ENCODE measurements around the gene KPNB1.

KPNB1 gene

DNA sequence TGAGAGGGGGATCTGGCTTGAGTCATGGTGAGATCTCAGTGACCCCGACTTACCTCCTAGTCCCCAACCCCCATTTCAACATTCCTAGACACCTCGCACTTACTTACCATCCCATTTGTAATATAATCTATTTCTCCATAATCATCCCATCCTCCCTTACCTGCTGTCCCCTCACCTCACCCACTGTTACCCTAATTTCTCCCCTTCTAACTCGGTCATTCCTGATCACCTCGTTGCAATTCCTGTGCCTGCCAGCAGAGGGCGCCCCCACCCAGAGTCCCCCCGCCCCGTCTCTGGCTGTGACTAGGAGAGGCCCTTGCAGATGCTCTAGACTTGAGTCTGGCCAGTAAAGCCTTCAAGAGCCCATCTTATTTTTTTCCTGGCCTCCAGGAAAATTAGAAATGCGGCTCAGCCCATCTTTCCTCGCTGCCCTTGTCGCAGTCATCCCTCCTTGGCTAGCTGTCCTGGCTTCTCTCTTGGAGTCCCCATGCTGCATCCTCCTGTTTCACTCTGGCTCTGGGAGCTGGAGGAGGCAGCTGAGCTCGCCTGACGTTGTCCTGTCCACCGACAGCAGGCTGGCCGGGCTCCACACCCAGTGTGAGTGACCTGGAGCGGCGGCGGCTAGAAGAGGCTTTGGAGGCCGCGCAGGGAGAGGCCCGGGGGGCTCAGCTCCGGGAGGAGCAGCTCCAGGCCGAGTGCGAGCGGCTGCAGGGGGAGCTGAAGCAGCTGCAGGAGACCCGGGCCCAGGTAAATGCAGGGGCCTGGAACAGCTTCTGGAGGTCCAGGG is 49.2 kb downstream of the KPNB1 start:
- peak; percentile 50 for DNase-seq

DNA sequence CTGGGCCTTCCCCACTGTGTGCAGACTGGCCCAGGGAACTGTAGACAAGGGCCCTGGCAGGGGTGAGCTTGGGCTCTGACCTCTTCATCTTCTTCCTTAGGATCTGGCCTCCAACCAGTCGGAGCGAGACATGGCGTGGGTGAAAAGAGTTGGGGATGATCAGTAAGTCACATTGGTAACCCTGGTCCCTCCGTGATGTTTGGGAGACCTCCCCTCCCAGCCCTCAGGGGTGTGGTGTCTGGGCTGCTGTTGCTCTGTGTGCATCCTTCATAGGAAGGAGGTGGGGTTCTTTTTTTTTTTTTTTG is 49.8 kb downstream of the KPNB1 start:
- no peak for DNase-seq

DNA sequence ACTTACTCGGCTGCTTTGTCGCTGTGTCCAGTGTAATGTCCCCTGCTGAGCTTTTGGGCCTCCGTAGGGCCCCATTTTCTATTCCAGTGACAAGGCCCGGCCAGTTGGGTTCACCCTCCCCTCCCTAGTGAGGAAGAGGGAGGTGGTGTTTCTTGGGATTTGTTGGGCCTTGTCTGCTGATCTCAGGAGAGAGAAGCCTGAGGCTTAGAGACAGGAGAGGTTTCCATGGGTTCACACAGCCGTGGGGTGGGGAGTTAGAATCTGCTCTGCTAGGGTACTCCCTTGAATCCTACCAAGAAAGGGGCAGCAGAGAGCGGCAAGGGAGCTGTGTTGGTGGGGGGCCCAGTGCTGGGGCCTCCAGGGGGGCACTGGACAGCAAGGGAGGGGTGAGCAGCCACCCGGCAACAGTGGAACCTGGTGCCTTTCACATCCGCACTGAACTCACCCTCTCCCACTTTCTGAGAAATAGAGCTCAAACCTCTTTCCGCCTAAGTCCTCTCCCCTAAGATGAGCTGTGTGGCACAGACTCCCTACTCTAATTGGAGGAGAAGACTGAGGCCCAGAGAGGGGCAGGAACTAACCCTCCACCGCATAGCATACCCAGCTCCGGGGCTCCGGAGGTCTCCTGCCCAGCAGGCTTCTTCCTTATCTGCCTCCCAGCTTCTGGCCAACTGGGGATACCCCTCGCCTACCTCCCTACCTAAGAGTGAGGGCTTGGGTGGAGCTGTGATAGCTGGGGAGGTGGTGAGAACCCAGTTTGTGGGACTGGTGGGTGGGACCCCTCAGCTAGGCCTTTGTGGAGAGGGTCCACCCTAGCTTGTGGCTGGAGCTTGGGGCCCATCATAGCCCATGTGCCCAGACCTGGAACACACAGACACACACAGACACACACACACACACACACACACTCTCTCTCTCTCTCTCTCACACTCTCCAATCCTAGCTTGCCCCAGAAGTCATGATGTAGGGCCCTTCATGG is 51.0 kb downstream of the KPNB1 start:
- no peak for DNase-seq

DNA sequence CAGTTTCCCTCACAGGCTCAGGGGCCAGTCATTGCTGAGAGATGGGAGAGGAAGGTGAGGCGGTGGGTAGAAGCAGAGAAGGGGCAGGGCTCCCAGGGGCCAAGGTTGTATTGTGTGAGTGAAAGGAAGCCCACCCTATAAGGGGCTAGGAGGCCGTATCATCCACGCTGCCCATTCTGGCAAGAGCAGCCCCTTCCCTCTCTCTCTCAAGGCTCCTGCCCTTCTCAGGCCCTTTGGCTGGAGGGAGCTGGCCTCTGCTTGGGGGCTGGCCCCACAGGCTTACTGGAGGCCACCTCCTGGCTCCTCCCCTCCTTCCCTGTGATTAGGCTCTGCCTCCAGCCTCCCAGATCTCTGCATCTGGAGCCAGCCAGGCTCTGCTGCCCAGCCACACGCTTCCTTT is 51.9 kb downstream of the KPNB1 start:
- DNase-seq: no peak

DNA sequence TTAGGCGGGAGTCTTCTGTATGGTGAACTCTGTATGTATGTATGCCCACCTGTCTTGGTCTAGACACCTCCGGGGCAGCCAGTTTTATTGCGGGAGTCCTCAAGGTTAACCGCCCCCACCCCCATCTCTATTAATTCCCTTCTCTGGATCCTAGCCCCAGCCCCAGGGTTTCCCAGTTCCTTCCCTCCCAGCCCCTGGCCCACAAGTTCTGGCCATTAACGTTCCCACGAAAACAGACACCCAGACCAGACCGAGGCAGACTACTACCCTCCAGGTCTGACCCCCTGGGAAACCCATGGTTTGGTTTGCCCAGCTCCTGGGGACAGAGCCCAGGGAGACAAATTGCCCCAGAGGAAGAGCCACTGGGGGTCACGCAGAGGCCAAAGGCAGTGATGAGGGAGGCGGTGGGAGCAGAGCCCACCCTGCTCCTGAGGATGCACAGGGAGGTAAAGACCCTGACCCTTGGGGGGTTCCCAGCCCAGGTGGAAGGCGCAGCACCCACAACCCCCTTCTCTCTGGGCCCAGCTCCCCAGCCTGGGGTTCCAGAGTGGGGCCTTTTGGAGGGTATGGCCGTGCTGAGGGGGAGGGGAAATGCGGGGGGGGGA is 52.8 kb downstream of the KPNB1 start:
- DNase-seq: no peak

DNA sequence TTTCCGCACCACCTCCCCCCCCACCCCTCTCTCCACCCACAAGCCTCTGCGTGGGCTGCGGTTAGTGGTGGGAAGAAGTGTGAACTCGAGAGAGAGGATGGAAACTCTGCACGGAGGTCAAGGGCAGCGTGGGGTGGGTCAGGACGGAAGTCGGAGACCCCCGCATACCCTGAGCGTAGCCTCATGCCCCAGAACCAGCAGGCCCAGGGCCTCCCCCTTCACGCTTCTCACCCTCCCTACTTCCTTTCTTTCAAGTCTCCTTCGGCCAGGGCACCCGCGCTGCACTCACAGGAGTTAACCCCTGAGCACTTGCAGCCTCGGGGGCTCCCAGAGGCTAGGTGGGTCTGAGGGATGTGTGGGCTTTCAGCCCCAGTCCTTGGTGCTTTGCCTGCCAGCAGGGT is 53.5 kb downstream of the KPNB1 start:
- no peak for DNase-seq

DNA sequence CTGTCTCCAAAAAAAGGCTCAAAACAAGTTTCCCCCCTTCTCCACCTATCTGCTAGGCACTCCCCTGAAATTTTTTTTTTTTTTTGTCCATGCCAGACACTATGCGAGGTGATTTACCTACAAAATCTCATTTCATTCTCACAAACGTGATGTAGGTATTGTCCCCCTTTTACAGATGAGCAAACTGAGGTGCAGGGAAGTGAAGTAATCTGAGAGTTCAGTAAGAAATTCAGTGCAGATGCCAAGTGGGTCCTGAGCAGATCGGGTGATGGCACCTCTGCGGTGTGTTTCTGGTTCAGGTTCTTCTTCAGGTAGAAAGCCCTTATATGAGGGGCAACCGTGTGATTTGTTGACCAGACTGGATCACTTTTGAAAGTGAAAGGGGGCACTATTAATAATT is 54.0 kb downstream of the KPNB1 start:
- no peak for DNase-seq

DNA sequence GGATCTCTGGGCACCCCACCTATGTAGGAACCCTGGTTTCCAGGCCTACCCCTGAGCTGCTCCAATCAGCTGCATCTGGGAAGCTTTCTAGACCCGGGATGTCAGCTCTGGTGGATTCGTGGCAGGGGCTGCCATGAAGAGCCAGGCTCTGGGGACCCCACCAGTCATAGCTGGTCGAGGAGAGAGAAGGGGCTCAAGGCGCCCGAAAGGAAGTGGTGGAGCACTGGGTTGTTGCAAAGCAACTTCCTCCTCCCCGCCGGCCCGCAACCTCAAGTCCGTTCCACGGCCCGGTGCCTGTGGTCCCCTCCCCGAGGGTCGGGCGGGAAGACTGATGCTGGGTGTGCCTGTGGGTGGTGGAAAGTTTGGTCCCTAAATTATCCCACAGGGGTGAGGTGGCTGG is 54.4 kb downstream of the KPNB1 start:
- DNase-seq: no peak

DNA sequence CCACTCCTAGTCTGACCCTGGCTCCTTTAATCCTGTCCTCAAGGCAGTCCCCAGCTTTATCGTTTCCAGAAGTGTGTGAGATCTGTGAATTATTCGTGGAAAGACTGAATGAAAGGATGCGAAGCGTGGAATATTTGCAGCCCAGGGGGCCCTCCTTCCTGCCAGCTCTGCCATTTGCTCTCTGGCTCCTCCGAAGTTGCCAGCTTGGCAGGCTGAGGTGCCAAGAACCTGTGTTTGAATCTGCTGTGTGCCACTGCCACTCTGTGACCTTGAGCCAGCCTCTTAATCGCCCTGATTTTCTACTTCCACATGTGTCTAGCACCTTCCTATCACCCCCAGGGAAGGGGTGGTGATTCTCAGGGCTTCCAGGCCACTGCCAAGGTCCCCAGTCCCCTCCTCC is 55.0 kb downstream of the KPNB1 start:
- DNase-seq: no peak

DNA sequence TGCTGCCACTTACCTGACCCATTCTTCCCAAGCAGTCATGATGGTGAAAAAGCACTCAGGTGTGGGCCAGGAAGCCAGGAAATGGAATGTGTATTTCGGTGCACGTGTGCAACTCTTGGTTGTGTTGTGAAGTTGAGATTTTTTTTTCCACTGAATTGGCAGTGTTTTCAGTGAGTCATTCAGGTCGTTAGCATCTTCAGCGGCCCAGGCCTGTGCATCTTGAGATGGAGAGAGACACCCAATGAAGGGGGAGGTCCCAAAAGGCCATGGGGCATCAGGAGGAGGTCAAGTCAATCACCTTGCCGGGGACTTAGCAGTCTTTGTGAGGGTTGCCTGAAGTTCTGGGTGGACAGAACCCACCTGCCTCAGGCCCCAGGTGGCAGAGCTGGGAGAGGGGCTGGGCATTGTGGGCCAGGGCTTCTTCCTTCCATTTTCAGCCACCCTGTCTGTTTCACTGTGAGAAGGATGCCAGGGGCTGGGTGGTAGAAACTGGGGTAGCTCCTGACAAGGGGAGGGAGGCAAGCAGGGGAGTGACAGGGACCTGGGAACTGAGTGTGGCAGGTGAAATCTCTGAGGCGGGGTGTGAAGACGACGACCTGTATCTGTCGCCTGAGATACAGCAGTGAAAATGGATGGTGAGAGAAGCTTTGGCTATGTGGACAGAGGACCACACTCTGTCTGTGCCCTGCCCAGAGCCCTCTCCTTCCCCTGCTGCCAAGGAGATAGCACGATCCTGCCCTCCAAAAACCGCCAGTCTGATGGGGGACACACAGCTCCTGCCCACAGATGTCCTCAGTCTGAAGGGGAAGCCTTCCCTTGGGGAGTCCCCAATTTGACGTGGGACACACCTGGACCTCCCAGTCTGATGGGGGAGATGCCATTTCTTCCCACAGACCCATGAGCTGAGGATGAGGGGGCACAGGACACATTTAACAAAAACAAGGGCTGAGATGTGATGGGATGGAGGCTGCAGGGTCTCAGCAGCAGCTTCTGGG is 56.1 kb downstream of the KPNB1 start:
- no peak for DNase-seq

DNA sequence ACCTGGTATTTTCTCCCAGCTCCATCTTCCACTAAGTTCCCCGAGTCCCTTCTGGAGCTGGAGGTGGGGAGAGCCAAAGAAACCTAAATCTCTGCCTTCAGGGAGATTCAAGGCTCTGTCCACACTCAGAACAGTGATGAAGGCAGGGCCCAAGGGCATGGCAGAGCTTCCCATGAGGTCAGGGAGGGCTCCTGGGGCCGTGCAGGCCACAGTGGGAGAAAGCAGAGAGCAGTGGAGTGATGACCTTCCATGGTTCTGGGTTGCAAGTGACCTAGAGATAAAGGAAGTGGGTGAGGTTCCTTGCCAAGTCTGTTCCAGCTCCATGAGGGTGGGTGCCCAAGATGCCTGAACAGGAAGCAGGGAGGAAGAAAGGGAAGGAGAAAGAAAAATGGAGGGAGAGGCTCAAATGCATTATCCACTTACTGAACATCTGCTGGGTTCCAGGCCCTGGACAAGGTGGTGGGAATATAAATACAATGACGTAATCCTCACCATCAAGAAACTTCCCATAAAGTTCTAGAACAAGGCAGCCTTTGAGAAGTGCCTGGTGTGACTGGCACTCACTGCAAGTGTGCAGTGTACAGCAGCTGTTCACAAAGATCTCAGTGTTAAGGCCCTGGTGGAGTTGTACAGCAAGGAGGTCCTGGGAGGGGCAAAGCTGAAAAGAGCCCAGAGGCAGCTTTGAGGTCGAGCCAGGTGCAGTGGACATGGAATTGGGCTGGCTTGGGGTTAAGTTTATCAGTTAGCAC is 57.5 kb downstream of the KPNB1 start:
- DNase-seq: no peak

DNA sequence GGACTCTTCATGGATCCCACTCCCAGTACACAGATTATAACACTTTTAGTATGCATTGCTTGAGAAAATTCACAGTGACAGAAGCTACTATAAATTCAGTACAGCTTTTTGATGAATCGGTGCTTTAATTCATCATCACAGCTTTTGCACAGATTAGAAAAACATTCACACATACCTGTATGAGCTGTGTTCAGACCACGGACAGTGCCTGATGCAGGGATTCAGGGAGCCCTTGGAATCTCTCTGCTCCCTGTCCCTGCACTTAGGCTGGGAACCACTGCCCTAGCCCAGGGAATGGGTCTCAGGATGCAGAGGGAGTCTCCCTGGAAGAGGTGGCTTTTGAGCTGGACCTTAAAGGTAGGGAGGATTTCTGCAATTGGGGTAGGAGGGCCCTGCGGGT is 58.2 kb downstream of the KPNB1 start:
- no peak for DNase-seq

DNA sequence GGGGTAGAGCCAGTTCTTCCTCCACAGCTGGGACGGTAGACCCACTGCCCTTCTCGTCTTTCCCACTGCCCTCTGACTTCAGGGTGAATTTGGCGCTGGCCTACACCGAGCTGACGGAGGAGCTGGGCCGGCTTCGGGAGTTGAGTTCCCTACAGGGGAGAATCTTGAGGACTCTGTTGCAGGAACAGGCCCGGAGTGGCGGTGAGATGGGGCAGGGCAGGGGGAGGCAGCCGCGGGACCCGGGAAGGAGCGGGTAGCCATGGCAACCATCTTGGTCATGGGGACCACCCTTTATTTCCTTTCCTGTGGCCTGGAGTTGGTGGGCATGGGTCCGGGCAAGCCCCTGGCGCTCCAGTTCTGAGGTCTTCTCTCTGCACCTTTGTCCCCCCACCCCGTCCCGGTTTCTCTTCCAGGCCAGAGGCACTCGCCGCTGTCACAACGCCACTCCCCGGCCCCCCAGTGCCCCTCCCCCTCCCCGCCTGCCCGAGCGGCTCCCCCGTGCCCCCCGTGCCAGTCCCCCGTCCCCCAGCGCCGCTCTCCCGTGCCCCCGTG is 58.7 kb downstream of the KPNB1 start:
- no peak for DNase-seq

DNA sequence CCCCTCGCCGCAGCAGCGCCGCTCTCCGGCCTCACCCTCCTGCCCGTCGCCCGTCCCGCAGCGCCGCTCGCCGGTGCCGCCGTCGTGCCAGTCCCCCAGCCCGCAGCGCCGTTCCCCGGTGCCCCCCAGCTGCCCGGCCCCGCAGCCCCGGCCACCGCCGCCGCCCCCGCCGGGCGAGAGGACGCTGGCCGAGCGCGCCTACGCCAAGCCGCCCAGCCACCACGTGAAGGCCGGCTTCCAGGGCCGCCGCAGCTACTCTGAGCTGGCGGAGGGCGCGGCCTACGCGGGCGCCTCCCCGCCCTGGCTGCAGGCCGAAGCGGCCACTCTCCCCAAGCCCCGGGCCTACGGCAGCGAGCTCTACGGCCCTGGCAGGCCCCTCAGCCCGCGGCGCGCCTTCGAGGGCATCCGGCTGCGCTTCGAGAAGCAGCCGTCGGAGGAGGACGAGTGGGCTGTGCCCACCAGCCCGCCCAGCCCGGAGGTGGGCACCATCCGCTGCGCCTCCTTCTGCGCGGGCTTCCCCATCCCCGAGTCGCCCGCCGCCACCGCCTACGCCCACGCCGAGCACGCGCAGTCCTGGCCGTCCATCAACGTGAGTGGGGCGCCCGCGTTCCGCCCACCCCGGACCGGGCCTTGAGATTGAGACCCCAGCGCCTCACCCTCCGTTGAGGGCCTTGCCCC is 59.3 kb downstream of the KPNB1 start:
- DNase-seq: no peak

DNA sequence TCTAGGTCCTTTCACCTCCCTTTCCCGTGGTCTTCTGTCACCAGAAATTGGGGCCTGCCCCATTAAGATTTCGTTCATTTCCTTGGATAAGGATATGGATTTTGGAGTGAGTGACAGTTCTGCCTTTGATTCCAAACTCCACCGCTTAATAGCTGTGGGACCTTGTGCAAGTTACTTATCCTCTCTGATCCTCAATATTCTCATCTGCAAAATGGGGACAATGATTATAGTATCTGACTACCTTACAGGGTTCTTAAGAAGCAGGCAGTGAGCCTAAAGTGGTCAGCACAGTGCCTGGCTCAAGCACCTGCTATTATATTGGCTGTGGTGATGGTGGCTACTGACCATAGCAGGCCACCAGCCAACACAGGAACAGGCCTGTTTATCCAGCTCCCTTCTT is 59.9 kb downstream of the KPNB1 start:
- DNase-seq: no peak

DNA sequence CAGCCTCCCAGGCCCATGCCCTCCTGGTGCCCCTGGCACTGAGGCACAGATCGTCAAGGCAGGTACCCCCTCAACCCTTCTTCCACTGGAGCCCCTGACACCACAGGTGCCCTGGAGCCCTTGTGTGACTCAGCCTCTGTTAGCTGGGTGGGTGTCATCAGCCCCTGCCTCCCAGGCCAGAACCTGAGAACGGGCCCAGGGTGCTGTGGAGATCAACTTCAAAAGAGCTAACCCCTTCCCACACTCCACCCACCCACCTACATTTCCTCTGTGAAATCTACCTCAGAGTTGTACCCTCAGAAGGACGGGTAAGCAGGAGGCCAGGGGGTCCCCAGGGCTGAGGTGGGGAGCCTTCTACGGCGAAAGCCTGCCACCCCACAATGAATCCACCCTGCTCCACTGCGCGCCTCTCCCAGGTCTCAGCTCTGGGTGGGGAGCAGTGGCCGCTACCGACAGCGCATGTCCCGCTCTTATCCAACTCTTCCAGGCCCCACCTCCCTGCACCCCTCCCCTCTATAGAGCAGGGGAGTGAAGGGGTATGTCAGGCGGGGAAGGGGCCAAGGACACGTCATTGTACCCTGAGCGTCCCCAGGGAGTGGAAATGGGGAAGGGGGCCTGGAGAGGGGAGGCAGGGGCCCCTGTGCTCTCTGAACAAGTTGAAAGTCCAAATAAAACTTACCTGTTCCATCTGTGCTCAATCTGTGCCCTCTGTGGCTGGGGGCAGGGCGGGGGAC is 61.8 kb downstream of the KPNB1 start:
- no peak for DNase-seq

DNA sequence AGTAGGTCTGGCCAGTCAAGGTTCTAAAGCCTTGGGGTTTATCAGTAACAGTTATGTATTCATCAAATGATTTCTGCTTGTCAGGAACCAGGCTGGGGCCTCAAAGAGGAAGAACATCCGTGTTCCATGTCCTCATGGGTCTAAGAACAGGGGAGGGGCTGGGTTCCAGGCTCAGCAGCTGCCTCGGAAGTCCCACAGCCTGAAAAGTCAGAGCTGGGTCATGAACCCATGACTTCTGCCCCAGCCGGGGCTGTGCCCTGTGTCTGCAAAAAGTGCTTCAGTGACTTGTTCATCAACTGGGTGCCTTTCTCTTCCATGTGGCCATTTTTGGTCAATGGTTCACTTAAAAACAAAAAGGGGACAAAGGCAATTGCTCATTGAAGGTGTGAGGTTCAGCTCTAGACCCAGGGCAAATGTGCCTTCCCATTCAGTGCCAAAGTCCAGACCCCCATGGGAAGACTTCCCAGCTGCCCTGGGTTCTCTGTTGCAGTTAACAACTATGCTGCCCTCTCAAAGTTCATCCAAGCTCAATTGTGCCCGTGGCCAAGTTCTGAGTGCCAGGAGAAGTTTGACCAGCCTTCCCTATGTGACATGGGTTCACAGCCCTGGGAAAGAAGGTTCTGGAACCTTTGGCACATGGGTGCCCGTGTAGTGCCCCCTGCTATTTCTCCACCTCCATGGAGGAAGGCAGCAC is 62.8 kb downstream of the KPNB1 start:
- no peak for DNase-seq

DNA sequence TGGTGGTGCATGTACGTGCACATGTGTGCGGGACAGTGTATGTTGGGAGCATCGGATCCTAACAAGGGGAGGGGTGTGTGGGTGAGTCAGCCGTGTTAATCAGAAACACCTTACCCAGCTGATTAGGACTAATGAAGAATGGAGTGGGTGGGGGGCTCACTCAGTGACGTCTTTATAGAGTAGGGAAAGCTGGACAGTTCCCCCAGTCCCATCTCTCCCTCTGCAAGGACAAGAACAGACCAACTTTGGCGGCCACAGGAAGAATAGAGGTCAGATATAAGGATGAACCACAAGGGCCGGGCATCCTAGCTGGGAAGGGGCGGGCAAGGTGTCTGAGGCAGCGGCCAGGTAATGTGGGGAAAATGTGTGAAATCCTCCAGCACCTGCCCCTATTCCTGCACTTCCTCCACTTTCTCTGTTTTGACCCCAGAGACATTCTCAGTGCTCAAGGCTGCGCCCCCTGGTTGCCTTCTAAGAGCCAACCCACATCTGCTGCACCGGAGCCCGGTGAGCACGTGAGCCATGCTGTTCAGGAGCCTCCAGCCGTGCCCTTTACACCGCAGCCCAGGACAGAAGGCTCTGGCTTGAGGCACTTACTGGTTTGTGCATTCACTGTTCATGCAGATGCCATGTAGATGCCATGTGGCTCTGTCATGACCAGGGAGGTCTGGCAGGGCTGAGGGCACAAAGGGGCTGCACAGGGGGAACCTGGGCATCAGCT is 64.4 kb downstream of the KPNB1 start:
- DNase-seq: no peak

Measured in KG1 (cell line).